Fibroblast of pulmonary artery (primary cell): ENCODE data around the gene SIX3.

ENCODE experiments used
- DNase-seq: peaks from one replicate; pipeline ENCODE4 v3.0.0-alpha.2; 2010; ENCODE audit warnings: low read depth
- H3K4me3 ChIP-seq: replicated peaks from 2 replicates; pipeline ENCODE4 v1.5.1; 2011; ENCODE audit warnings: low read depth, mild to moderate bottlenecking, control low read depth, low read length, moderate library complexity
- CTCF ChIP-seq: IDR thresholded peaks from 2 replicates; pipeline ENCODE4 v1.5.1; 2011; ENCODE audit warnings: mild to moderate bottlenecking, control low read depth, low read length, inconsistent platforms; ENCODE audit errors: missing control alignments

The SIX3 gene

DNA sequence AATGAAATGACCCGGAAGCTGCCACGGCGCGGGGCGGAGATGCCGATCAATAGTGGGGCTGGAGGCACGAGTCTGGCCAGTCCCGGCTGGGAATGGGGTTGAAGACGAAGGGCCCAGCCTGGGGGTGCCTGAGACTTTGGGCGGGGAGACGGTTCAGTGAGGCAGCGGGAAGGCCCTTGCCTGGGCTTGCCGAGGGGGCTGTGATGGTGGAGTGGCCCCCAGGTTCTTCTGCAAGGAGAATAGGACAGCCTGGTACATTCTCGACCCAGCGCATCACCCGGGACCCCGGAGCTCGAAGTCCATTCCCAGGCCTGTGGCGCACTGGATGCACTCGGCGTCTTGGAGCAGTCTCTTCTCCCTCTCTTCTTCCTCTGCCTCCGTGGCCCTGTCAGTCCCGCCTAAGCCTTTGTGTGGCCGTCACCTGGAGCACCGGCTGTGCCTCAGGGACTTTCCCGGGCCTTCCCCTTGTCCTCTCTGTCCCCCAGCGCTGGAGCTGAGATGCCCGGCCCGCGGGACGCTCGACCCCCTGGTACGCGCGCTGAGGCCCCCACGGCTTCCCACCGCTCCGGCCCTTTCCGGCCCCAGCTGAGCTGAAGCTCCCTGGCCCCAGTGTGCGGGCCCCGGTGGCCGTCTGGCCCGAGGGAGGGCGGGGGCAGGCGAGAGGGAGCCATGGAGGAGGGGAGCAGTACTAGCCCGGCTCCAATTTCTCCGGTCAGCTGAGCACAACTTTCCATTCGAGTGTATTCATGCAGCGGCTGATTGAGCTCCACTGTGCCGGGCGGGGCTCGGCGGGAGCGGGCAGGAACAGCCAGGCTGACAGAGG, 8.0 kb downstream of the SIX3 start:
- TF ChIP-seq CTCF, result no peak
- H3K4me3 ChIP-seq, result no peak overlapping the region
- DNase-seq, result peak; percentile 32

DNA sequence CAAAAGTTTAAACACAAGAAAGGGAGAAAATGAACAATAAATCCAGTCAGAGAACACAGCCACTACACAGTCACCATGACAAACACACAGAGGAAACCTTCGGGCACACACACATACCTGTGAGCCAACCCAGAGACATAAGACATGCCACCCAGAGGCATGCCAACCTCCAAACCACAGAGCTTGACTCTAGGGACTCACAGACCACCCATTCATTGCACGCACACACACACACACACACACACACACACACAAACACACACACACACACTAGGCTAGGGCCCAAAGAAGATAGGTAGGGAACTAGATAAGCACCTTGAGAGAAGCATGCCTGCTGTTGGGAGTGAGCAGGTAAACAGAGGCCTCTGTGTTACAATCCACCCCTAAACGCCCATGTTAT, 9.1 kb downstream of the SIX3 start:
- no peak for DNase-seq
- TF ChIP-seq CTCF, result no peak
- no peak overlapping the region for H3K4me3 ChIP-seq

DNA sequence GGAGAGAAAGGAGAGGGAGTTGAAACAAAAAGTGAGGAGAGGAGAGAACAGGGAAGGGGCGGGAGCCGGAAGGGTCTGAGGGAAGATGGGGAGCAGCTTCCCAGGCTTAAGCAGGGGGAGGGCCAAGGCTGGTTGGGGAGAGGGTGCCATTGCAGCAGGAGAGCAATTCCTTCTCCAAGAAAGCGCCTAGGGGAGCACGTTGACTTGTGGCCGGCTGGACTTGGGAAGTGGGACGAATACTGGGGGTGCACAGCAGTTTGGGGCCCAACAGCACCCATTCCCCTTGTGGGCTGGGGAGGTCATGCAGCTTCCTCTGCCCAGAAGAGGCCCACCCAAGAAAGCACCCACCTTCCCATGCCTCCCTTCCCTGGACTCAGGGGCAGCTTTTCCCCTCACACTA, 9.6 kb downstream of the SIX3 start:
- H3K4me3 ChIP-seq, result no peak overlapping the region
- TF ChIP-seq CTCF, result no peak

GRCh38 chr2:44951714-44952113, 10.2 kb downstream of the SIX3 start:
- peak overlapping the region; percentile 43 for H3K4me3 ChIP-seq
- no peak for TF ChIP-seq CTCF
- DNase-seq, result no peak

More for the DNA sequence above, 9.6 kb downstream of the SIX3 start:
- no peak for DNase-seq

DNA sequence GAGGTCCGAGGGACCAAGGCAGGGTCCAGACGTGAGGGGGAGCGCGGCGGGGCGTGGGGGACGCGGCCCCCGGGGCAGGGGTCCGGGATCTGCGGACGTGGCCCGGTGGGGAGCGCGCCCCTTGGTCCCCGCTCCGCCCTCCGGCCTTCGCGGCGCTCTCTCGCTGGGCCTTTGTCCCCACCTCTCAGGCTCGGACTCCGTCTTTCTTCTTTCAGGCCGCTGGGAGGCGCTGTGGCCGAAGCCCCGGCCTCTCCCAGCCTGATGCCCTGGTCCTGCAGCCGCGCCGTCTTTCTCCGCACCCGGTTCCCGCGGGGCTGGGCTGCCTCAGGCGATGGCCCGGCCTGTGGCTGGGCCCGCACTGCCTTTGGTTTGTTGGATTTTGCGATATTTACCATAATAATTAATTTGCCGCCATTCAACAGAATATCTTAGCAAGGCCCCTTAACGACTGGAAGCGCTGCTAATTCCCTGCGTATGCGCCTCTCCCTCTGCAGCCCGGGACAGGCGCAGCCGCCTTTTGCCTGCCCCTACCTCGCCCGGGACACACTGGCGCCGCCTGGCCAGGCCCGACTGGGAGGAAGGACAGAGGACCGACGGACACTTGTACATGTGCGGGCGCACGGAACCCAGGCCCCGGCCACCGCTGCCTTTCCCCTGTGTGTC, 10.8 kb downstream of the SIX3 start:
- H3K4me3 ChIP-seq, result peak overlapping the region; percentile 43
- peak; percentile 60 for TF ChIP-seq CTCF

GRCh38 chr2:44952806-44953498, 11.4 kb downstream of the SIX3 start:
- H3K4me3 ChIP-seq, result peak overlapping the region; percentile 43
- no peak for TF ChIP-seq CTCF
- DNase-seq, result no peak

More for the DNA sequence above, 10.8 kb downstream of the SIX3 start:
- peak; percentile 70 for DNase-seq
